Measurements from ENCODE around the gene CINP.

DNA sequence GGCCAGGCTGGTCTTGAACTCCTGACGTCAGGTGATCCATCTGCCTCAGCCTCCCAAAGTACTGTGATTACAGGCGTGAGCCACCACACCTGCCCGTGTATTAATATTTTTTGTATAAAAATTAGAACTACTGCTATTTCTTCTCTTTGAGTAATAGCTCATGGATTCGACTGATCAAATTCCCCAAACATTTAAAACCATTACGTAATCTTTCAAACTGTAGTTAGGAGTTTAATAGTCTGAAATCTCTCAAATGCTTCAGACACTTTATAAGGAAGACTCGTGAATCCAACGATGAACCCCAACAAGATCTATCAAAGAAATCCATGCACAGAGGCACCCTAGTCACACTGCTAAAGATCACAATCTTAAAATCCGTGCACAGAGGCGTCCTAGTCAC, 16.1 kb upstream of the CINP start:
- TF ChIP-seq CTCF (IDR thresholded peaks at IDR 0.05) (no peak), EP300 (IDR thresholded peaks at IDR 0.05) (no peak)
